Gastroesophageal sphincter (tissue), 4 donors: Measurements from ENCODE around the gene NLRX1. TPM values are rescaled to one million over a fixed set of nuclear protein-coding genes. Genes with fewer than 3 reads are reported as not detected.

Source experiments
- ATAC-seq: fragments of 150-250 bp; one replicate; pipeline ENCODE4 v1.9.1; 2016; ENCODE audit warnings: mild to moderate bottlenecking, moderate library complexity
- H3K27ac ChIP-seq, 4 donors: fragments of 200-600 bp; sonication (generic) in 3 of 4; 1 replicate in 3 of 4; 2 replicates in 1 of 4; pipeline ENCODE4 v1.5.1; 2016 to 2019
- H3K27me3 ChIP-seq: fragments of 200-600 bp; sonication (generic); one replicate; pipeline ENCODE4 v1.5.1; 2019
- H3K36me3 ChIP-seq, 2 donors: fragments of 200-600 bp; sonication (generic); one replicate each; pipeline ENCODE4 v1.5.1; 2019; ENCODE audit warnings: control low read depth in 1 of 2
- H3K4me1 ChIP-seq, 3 donors: fragments of 200-600 bp; sonication (generic); 1 replicate in 2 of 3; 2 replicates in 1 of 3; pipeline ENCODE4 v1.5.1; 2016 to 2019; ENCODE audit warnings: control low read depth in 2 of 3
- H3K4me3 ChIP-seq, 2 donors: fragments of 200-600 bp; sonication (generic); one replicate each; pipeline ENCODE4 v1.5.1; 2019; ENCODE audit warnings: mild to moderate bottlenecking in 1 of 2, moderate library complexity in 1 of 2
- H3K9me3 ChIP-seq, 3 donors: fragments of 200-600 bp; sonication (generic); one replicate each; pipeline ENCODE4 v1.5.1; 2017 to 2019; ENCODE audit warnings: control low read depth in 2 of 3
- EP300 ChIP-seq: sonication (generic); formaldehyde crosslinking; IDR thresholded peaks from one replicate; pipeline ENCODE4 v1.6.1; 2017; ENCODE audit warnings: antibody characterized with exemption, mild to moderate bottlenecking
- POLR2A ChIP-seq, 2 donors: fragments of 450-650 bp; IDR thresholded peaks; one replicate each; pipeline ENCODE4 v1.6.1; 2017; ENCODE audit warnings: antibody characterized with exemption in 2 of 2, mild to moderate bottlenecking in 2 of 2, moderate library complexity in 1 of 2
- POLR2AphosphoS5 ChIP-seq: sonication (generic); formaldehyde crosslinking; IDR thresholded peaks from one replicate; pipeline ENCODE4 v1.6.1; 2017; ENCODE audit warnings: antibody characterized with exemption
- WGBS, 2 donors: methylation state at CpG; one replicate each; pipeline ENCODE4 v1.1.5; 2018; ENCODE audit warnings: low coverage in 1 of 2; 5-methylcytosine and 5-hydroxymethylcytosine counted together
- total RNA-seq, 4 donors: library from RNA; depleted of rRNA; stranded (reverse); fragments of >200 nt; gene quantifications; one replicate each; pipeline ENCODE4 v1.1.0, GENCODE V29; 2016
- TF ChIP-seq, protein P1 (sequence below), 4 experiments: fragments of 200-600 bp in 2 of 4; fragments of 450-650 bp in 2 of 4; sonication (generic) in 1 of 4; IDR thresholded peaks; one replicate each; pipeline ENCODE4 v1.5.1; 2017 to 2019; ENCODE audit warnings: antibody characterized with exemption in 4 of 4, mild to moderate bottlenecking in 2 of 4, moderate library complexity in 2 of 4

The NLRX1 gene
- total RNA-seq, 4 donors from 2014 or later: 12.1 to 41.4 (median 17.7) TPM

DNA sequence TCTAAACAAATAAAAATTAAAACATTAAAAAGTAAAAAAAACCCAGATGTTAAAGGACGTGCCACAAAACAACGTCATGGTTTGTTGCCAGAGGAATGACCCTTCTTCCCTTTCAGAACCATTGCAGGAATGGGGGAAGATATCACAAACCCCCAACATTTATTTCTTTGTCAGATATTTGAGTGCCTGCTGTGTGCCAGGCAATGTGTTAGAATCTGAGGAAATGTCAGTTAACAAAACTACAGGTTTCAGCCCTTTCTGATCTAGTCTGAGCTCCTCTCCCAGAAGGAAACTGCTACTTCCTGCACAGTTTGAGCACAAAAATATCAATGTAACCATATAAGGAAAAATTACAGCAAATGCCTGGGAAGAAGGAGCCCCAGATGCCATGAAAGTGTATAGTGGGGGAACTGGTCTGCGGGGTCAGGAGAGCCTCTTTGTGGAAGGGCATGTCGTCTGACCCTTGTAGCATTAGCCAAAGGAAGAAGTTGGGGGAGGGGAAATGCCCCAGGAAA, 9.7 kb downstream of the NLRX1 start:
- H3K36me3 ChIP-seq: peaks cover 0 to 88% of the 10 kb centered on the region in 2 donors
- no peak for ATAC-seq
- H3K27ac ChIP-seq: no peak overlapping the region
- TF ChIP-seq POLR2A (IDR thresholded peaks at IDR 0.05) (no peak), EP300 (no peak), POLR2AphosphoS5 (no peak)
- TF ChIP-seq, protein P1, sequence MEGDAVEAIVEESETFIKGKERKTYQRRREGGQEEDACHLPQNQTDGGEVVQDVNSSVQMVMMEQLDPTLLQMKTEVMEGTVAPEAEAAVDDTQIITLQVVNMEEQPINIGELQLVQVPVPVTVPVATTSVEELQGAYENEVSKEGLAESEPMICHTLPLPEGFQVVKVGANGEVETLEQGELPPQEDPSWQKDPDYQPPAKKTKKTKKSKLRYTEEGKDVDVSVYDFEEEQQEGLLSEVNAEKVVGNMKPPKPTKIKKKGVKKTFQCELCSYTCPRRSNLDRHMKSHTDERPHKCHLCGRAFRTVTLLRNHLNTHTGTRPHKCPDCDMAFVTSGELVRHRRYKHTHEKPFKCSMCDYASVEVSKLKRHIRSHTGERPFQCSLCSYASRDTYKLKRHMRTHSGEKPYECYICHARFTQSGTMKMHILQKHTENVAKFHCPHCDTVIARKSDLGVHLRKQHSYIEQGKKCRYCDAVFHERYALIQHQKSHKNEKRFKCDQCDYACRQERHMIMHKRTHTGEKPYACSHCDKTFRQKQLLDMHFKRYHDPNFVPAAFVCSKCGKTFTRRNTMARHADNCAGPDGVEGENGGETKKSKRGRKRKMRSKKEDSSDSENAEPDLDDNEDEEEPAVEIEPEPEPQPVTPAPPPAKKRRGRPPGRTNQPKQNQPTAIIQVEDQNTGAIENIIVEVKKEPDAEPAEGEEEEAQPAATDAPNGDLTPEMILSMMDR (IDR thresholded peaks at IDR 0.05): no peak
- no peak overlapping the region for H3K4me3 ChIP-seq
- H3K27me3 ChIP-seq: no peaks in the 10 kb centered on the region
- WGBS, 2 donors: 58 to 61% methylated on average over 4 of the region's 4 CpGs
- H3K9me3 ChIP-seq: no peaks in the 10 kb centered on the region
- H3K4me1 ChIP-seq: peaks cover 0 to 7% (median 0%) of the 10 kb centered on the region in 3 donors

DNA sequence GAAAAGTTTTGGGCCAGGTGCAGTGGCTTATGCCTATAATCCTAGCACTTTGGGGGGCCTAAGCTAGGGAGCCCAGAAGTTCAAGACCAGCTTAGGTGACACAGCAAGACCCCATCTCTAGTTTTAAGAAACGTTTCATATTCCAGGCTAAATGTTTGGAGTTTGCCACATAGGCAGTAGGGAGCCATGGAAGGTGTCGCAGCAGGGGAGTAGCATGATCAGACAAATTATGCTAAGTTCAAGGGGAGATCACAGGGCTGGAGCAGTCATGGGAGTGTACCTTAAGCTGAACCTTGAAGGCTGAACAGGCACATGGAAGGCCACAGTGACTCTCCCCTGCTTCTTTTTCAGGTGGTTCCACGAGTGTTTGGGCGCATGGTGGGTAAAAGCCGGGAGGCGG, 10.8 kb downstream of the NLRX1 start:
- peaks cover 0 to 7% (median 0%) of the 10 kb centered on the region in 3 donors for H3K4me1 ChIP-seq
- WGBS, 2 donors: 89 to 93% methylated on average over 5 of the region's 6 CpGs
- no peaks in the 10 kb centered on the region for H3K9me3 ChIP-seq
- no peak overlapping the region for H3K27ac ChIP-seq
- ATAC-seq: no peak
- H3K4me3 ChIP-seq: no peak overlapping the region
- TF ChIP-seq POLR2AphosphoS5 (no peak), EP300 (no peak), POLR2A (IDR thresholded peaks at IDR 0.05) (no peak)
- TF ChIP-seq, protein P1 (IDR thresholded peaks at IDR 0.05): no peak
- peaks cover 0 to 86% of the 10 kb centered on the region in 2 donors for H3K36me3 ChIP-seq
- H3K27me3 ChIP-seq: no peaks in the 10 kb centered on the region

DNA sequence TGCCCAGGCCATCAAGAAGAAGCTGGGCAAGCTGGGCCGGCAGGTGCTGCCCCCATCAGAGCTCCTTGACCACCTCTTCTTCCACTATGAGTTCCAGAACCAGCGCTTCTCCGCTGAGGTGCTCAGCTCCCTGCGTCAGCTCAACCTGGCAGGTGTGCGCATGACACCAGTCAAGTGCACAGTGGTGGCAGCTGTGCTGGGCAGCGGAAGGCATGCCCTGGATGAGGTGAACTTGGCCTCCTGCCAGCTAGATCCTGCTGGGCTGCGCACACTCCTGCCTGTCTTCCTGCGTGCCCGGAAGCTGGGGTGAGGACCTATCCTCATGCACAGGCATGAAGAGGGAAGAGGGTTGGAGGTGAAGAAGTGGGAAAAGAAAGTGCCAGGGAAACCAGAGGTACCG, 11.5 kb downstream of the NLRX1 start:
- no peak for ATAC-seq
- Histone ChIP-seq H3K27ac (no peak overlapping the region), H3K4me3 (no peak overlapping the region), H3K27me3 (no peaks in the 10 kb centered on the region), H3K9me3 (no peaks in the 10 kb centered on the region), H3K4me1 (peaks cover 0 to 7% (median 0%) of the 10 kb centered on the region in 3 donors), H3K36me3 (peaks cover 0 to 80% of the 10 kb centered on the region in 2 donors)
- TF ChIP-seq POLR2A (IDR thresholded peaks at IDR 0.05): no peak
- TF ChIP-seq POLR2AphosphoS5: no peak
- no peak for TF ChIP-seq EP300
- TF ChIP-seq, protein P1 (IDR thresholded peaks at IDR 0.05): no peak
- no CpG with 5 or more reads among the region's 10 CpGs for WGBS, 2 donors

DNA sequence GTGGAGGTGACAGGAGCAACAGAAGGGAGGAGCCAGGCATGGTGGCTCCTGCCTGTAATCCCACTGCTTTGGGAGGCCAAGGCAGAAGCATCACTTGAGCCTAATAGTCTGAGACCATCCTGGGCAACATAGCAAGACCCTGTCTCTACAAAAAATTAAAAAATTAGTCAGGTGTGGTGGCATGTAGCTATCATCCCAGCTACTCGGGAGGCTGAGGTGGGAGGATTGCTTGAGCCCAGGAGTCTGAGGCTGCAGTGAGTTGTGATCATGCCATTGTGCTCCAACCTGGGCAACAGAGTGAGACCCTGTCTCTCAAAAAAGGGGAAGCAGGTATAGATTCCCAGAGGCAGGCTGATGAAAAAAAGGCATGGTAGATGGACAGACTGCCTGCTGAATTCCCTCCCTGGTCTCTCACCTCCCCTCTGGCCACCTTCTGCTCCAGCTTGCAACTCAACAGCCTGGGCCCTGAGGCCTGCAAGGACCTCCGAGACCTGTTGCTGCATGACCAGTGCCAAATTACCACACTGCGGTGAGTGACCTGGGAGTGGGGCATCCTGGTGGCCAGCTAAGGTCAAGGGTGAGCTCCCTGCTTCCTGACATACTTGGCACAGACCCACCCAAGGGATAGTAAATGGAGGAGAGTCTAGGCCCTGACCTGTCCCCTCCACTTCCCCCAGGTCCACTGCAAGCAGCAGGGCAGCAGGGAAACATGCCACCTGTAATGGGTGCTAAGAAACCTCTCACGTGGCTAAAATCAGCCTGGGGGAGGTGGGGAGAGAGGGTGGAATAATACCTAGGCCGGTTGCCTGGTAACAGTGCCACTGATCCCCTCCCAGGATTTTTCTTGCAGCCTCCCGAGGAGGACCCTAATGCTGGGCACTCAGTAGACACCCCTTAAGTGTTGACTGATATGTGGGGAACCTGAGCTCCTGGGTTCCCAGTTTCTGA, 12.5 kb downstream of the NLRX1 start:
- H3K36me3 ChIP-seq: peaks cover 0 to 69% of the 10 kb centered on the region in 2 donors

More for the DNA sequence above, 12.5 kb downstream of the NLRX1 start:
- peaks cover 2% of the 10 kb centered on the region for H3K27me3 ChIP-seq
- H3K27ac ChIP-seq: no peak overlapping the region
- H3K4me3 ChIP-seq: no peak overlapping the region
- 63 to 89% methylated on average over 1 to 2 of the region's 6 CpGs for WGBS, 2 donors
- TF ChIP-seq, protein P1 (IDR thresholded peaks at IDR 0.05): no peak
- TF ChIP-seq EP300: no peak
- TF ChIP-seq POLR2A (IDR thresholded peaks at IDR 0.05): no peak
- TF ChIP-seq POLR2AphosphoS5: no peak
- H3K9me3 ChIP-seq: no peaks in the 10 kb centered on the region
- no peaks in the 10 kb centered on the region for H3K4me1 ChIP-seq
- no peak for ATAC-seq
